Adrenal gland (tissue), 12 donors: Measurements from ENCODE around the gene FHIT. TPM values are rescaled to one million over a fixed set of nuclear protein-coding genes. Genes with fewer than 3 reads are reported as not detected.

Experiments used
- DNase-seq, 7 donors: peaks; one replicate each; pipeline ENCODE4 v3.0.0-alpha.2; 2019 to 2020
- H3K27ac ChIP-seq, 5 donors: fragments of 200-600 bp; sonication (generic) in 4 of 5; 1 replicate in 3 of 5; 2 replicates in 2 of 5; pipeline versions ENCODE4 v1.5.1 to v1.8.0; 2016 to 2020; ENCODE audit warnings: mild to moderate bottlenecking in 1 of 5
- H3K27me3 ChIP-seq: fragments of 200-600 bp; 2 replicates; pipeline ENCODE4 v1.8.0; 2021
- H3K36me3 ChIP-seq, 2 donors: fragments of 200-600 bp; replicated peaks in 1 of 2; 1 replicate in 1 of 2; 2 replicates in 1 of 2; pipeline versions ENCODE4 v1.5.1 to v1.8.0; 2018 to 2022
- H3K4me1 ChIP-seq, 2 donors: fragments of 200-600 bp; replicated peaks in 1 of 2; 1 replicate in 1 of 2; 2 replicates in 1 of 2; pipeline versions ENCODE4 v1.5.1 to v1.8.0; 2018 to 2021
- H3K4me3 ChIP-seq, 4 donors: fragments of 200-600 bp; sonication (generic) in 3 of 4; one replicate each; pipeline ENCODE4 v1.5.1; 2016 to 2018
- H3K9me3 ChIP-seq, 3 donors: fragments of 200-600 bp; sonication (generic) in 1 of 3; replicated peaks in 1 of 3; 1 replicate in 2 of 3; 2 replicates in 1 of 3; pipeline versions ENCODE4 v1.5.1 to v1.8.0; 2016 to 2021
- CTCF ChIP-seq, 6 experiments: fragments of 450-650 bp in 4 of 6; fragments of 200-600 bp in 2 of 6; sonication (generic) in 1 of 6; IDR thresholded peaks; 1 replicate in 5 of 6; 2 replicates in 1 of 6; pipeline versions ENCODE4 v1.5.1 to v1.8.0; 2016 to 2021; ENCODE audit warnings: antibody characterized with exemption in 6 of 6, mild to moderate bottlenecking in 2 of 6, moderate library complexity in 1 of 6
- POLR2A ChIP-seq, 2 donors: fragments of 450-650 bp; IDR thresholded peaks; one replicate each; pipeline ENCODE4 v1.6.1; 2017; ENCODE audit warnings: antibody characterized with exemption in 2 of 2, mild to moderate bottlenecking in 2 of 2, moderate library complexity in 1 of 2
- WGBS, 4 donors: extraction: QIAGEN DNeasy Blood & Tissue Kit in 2 of 4; methylation state at CpG; one replicate each; pipeline versions ENCODE4 v1.1.5 to v1.1.7; 2013 to 2017; 5-methylcytosine and 5-hydroxymethylcytosine counted together
- intact Hi-C, 2 donors: fragments of 100-400 bp; cut with DNase I; formaldehyde crosslinking; loops; one replicate each; pipeline versions ENCODE4 v1.14.1 to v1.15.0; 2022 to 2023
- polyA plus RNA-seq, 3 donors: library from polyadenylated mRNA; stranded (reverse); fragments of 200-250 nt in 2 of 3; fragments of 350-450 nt in 1 of 3; fragmentation: Illumina TruSeq in 1 of 3; extraction: RNeasy Lipid Tissue Mini Kit (QIAGEN cat#74804) in 1 of 3; gene quantifications; one replicate each; pipeline ENCODE4 v1.2.3, GENCODE V29; 2013 to 2014
- total RNA-seq, 9 donors: library from RNA; depleted of rRNA in 4 of 9; stranded (reverse); fragments of >200 nt in 4 of 9; fragments of 120-200 nt in 1 of 9; fragmentation: NEBNext Ultra II Directional in 1 of 9; extraction: Animal tissue kit (Norgen Biotek cat#: 25700) in 1 of 9; gene quantifications; one replicate each; pipeline versions ENCODE4 v1.1.0 to v1.2.4, GENCODE V29; 2013 to 2023
- donor health status: healthy with polysubstance abuse.
- donor health status: Bipolar disorder and iron deficiency.
- donor health status: DM: yes; HTN: yes; CAD: no.
- donor health status: DM: no; HTN: no; CAD: no.
- donor health status: DM: no; HTN: no; CAD: no.
- donor health status: DM: yes; HTN: yes; CAD: no.

Gene FHIT
- total and polyA plus RNA-seq, 12 donors, result 14.1 to 43.9 (median 28.8) TPM

GRCh38 chr3:60697132-60697531 is 554.1 kb downstream of the FHIT start:
- Histone ChIP-seq H3K4me1 (peaks cover 0 to 11% of the 10 kb centered on the region in 2 donors), H3K27me3 (no peaks in the 10 kb centered on the region), H3K9me3 (no peaks in the 10 kb centered on the region), H3K4me3 (no peak overlapping the region), H3K27ac (no peak overlapping the region), H3K36me3 (no peaks in the 10 kb centered on the region)
- TF ChIP-seq CTCF (IDR thresholded peaks at IDR 0.05) (no peak), POLR2A (IDR thresholded peaks at IDR 0.05) (no peak)
- no peak for DNase-seq
- intact Hi-C loops, result no loop called here

- Histone ChIP-seq H3K9me3 (no peaks in the 10 kb centered on the region), H3K27me3 (no peaks in the 10 kb centered on the region), H3K4me1 (peaks cover 0 to 11% of the 10 kb centered on the region in 2 donors), H3K36me3 (no peaks in the 10 kb centered on the region), H3K27ac (no peak overlapping the region), H3K4me3 (no peak overlapping the region)
- TF ChIP-seq POLR2A (IDR thresholded peaks at IDR 0.05) (no peak), CTCF (IDR thresholded peaks at IDR 0.05) (no peak)
- WGBS, 4 donors, result 27 to 38% (median 36%) methylated on average over 5 of the region's 5 CpGs
- intact Hi-C loops, result no loop called here
- peak in 4 of 7 donors; percentile 14 to 48 (median 25) for DNase-seq
Measured at GRCh38 chr3:60696428-60697125, 554.7 kb downstream of the FHIT start.

GRCh38 chr3:60675424-60675823 is 575.8 kb downstream of the FHIT start:
- no peaks in the 10 kb centered on the region for H3K9me3 ChIP-seq
- DNase-seq, result no peak
- no peak overlapping the region for H3K4me3 ChIP-seq
- H3K27ac ChIP-seq, result no peak overlapping the region
- TF ChIP-seq POLR2A (IDR thresholded peaks at IDR 0.05), result no peak
- no peak for TF ChIP-seq CTCF (IDR thresholded peaks at IDR 0.05)
- H3K36me3 ChIP-seq, result no peaks in the 10 kb centered on the region
- WGBS, 4 donors, result 89 to 98% (median 91%) methylated on average over 2 of the region's 2 CpGs
- intact Hi-C loops, result no loop called here
- H3K27me3 ChIP-seq, result no peaks in the 10 kb centered on the region
- no peaks in the 10 kb centered on the region for H3K4me1 ChIP-seq

- Histone ChIP-seq H3K27ac (no peak overlapping the region), H3K27me3 (no peaks in the 10 kb centered on the region), H3K4me3 (no peak overlapping the region), H3K9me3 (no peaks in the 10 kb centered on the region), H3K4me1 (no peaks in the 10 kb centered on the region), H3K36me3 (no peaks in the 10 kb centered on the region)
- 91 to 100% (median 94%) methylated on average over 1 of the region's 1 CpG for WGBS, 4 donors
- no peak for TF ChIP-seq CTCF (IDR thresholded peaks at IDR 0.05)
- no peak for TF ChIP-seq POLR2A (IDR thresholded peaks at IDR 0.05)
- peak in 1 of 7 donors; percentile 7 for DNase-seq
- intact Hi-C loops, result no loop called here
Measured at GRCh38 chr3:60674870-60675269, 576.4 kb downstream of the FHIT start.
